Liver (tissue), 9 donors: ENCODE measurements around the gene S100PBP. TPM values are rescaled to one million over a fixed set of nuclear protein-coding genes. Genes with fewer than 3 reads are reported as not detected.

Experiments used
- DNase-seq: peaks from one replicate; pipeline ENCODE4 v3.0.0-alpha.2; 2017; ENCODE audit warnings: low spot score
- H3K27ac ChIP-seq, 2 donors: one replicate each; pipeline ENCODE4 v1.7.0; 2013; ENCODE audit warnings: inconsistent platforms in 2 of 2, low read length in 2 of 2, control low read depth in 1 of 2, low read depth in 1 of 2, mild to moderate bottlenecking in 1 of 2
- H3K27me3 ChIP-seq, 4 donors: one replicate each; pipeline versions ENCODE4 v1.6.1 to v1.7.0; 2013; ENCODE audit warnings: low read length in 3 of 4, inconsistent platforms in 1 of 4, mild to moderate bottlenecking in 1 of 4, moderate library complexity in 1 of 4; ENCODE audit not compliant: control insufficient read depth in 4 of 4, insufficient read depth in 4 of 4
- H3K36me3 ChIP-seq, 4 donors: one replicate each; pipeline versions ENCODE4 v1.6.1 to v1.7.0; 2013; ENCODE audit warnings: low read length in 3 of 4, mild to moderate bottlenecking in 3 of 4, low read depth in 1 of 4, moderate library complexity in 1 of 4; ENCODE audit not compliant: control insufficient read depth in 4 of 4, insufficient read depth in 3 of 4
- H3K4me1 ChIP-seq, 4 donors: one replicate each; pipeline versions ENCODE4 v1.6.1 to v1.7.0; 2013; ENCODE audit warnings: low read length in 3 of 4, mild to moderate bottlenecking in 3 of 4, moderate library complexity in 1 of 4; ENCODE audit not compliant: control insufficient read depth in 4 of 4, insufficient read depth in 4 of 4
- H3K4me3 ChIP-seq, 3 donors: one replicate each; pipeline versions ENCODE4 v1.6.1 to v1.7.0; 2013; ENCODE audit warnings: low read length in 3 of 3, control low read depth in 1 of 3, low read depth in 1 of 3, mild to moderate bottlenecking in 1 of 3
- H3K9ac ChIP-seq, 2 donors: one replicate each; pipeline ENCODE4 v1.7.0; 2013; ENCODE audit warnings: low read length in 2 of 2, mild to moderate bottlenecking in 2 of 2, moderate library complexity in 2 of 2, control low read depth in 1 of 2, low read depth in 1 of 2
- H3K9me3 ChIP-seq, 4 donors: one replicate each; pipeline versions ENCODE4 v1.6.1 to v1.7.0; 2013; ENCODE audit warnings: low read length in 3 of 4; ENCODE audit not compliant: control insufficient read depth in 4 of 4
- ATF3 ChIP-seq: IDR thresholded peaks from 2 replicates; pipeline ENCODE4 v1.6.1; 2016; ENCODE audit warnings: antibody characterized with exemption
- CTCF ChIP-seq: fragments of 150-350 bp; IDR thresholded peaks from 2 replicates; pipeline ENCODE4 v1.5.1; 2017; ENCODE audit warnings: improper control_type of control experiment, low read depth, low read length; ENCODE audit not compliant: missing input control
- EGR1 ChIP-seq, 2 donors: IDR thresholded peaks; 2 replicates each; pipeline ENCODE4 v1.6.1; 2016 to 2018; ENCODE audit warnings: antibody characterized with exemption in 2 of 2, low read depth in 2 of 2
- FOXA1 ChIP-seq: IDR thresholded peaks from 2 replicates; pipeline ENCODE4 v1.6.1; 2016; ENCODE audit warnings: antibody characterized with exemption
- FOXA2 ChIP-seq: IDR thresholded peaks from 2 replicates; pipeline ENCODE4 v1.6.1; 2016; ENCODE audit warnings: antibody characterized with exemption
- GABPA ChIP-seq, 2 donors: IDR thresholded peaks in 1 of 2; conservative IDR thresholded peaks in 1 of 2; 2 replicates each; pipeline ENCODE4 v1.6.1; 2016; ENCODE audit warnings: antibody characterized with exemption in 2 of 2, mild to moderate bottlenecking in 1 of 2, moderate library complexity in 1 of 2
- HNF4A ChIP-seq, 2 donors: conservative IDR thresholded peaks; 2 replicates each; pipeline ENCODE4 v1.6.1; 2016; ENCODE audit warnings: antibody characterized with exemption in 2 of 2, mild to moderate bottlenecking in 2 of 2
- HNF4G ChIP-seq: IDR thresholded peaks from 2 replicates; pipeline ENCODE4 v1.6.1; 2016; ENCODE audit warnings: antibody characterized with exemption
- JUND ChIP-seq, 2 donors: IDR thresholded peaks; 2 replicates each; pipeline ENCODE4 v1.6.1; 2016; ENCODE audit warnings: antibody characterized with exemption in 2 of 2
- MAX ChIP-seq: IDR thresholded peaks from 2 replicates; pipeline ENCODE4 v1.6.1; 2016; ENCODE audit warnings: antibody characterized with exemption
- NR2F2 ChIP-seq: IDR thresholded peaks from 2 replicates; pipeline ENCODE4 v1.6.1; 2016; ENCODE audit warnings: antibody characterized with exemption
- RAD21 ChIP-seq, 2 donors: IDR thresholded peaks; 2 replicates each; pipeline ENCODE4 v1.6.1; 2016; ENCODE audit warnings: antibody characterized with exemption in 2 of 2, mild to moderate bottlenecking in 2 of 2
- REST ChIP-seq: IDR thresholded peaks from 2 replicates; pipeline ENCODE4 v1.6.1; 2016; ENCODE audit warnings: antibody characterized with exemption, mild to moderate bottlenecking
- RXRA ChIP-seq, 2 donors: IDR thresholded peaks; 2 replicates each; pipeline ENCODE4 v1.6.1; 2017 to 2018; ENCODE audit warnings: antibody characterized with exemption in 2 of 2, mild to moderate bottlenecking in 1 of 2
- SP1 ChIP-seq: IDR thresholded peaks from 2 replicates; pipeline ENCODE4 v1.6.1; 2018; ENCODE audit warnings: antibody characterized with exemption, mild to moderate bottlenecking
- TAF1 ChIP-seq: conservative IDR thresholded peaks from 2 replicates; pipeline ENCODE4 v1.6.1; 2016; ENCODE audit warnings: antibody characterized with exemption, mild to moderate bottlenecking
- YY1 ChIP-seq: IDR thresholded peaks from 2 replicates; pipeline ENCODE4 v1.6.1; 2016; ENCODE audit warnings: antibody characterized with exemption, mild to moderate bottlenecking
- ZBTB33 ChIP-seq: IDR thresholded peaks from 2 replicates; pipeline ENCODE4 v1.6.1; 2016; ENCODE audit warnings: antibody characterized with exemption
- whole genome bisulfite sequencing: extraction: QIAGEN DNeasy Blood & Tissue Kit; methylation state at CpG from one replicate; pipeline ENCODE4 v1.1.7; 2013; 5-methylcytosine and 5-hydroxymethylcytosine counted together
- polyA plus RNA-seq, 2 donors: library from polyadenylated mRNA; stranded (reverse) in 1 of 2; unstranded in 1 of 2; fragments of 200-250 nt in 1 of 2; fragments of >200 nt in 1 of 2; fragmentation: Nextera tagmentation in 1 of 2; extraction: Ambion mirVana in 1 of 2; gene quantifications; one replicate each; pipeline versions ENCODE4 v1.2.1 to v1.2.3, GENCODE V29; 2013 to 2015
- total RNA-seq, 2 donors: library from RNA; depleted of rRNA; stranded (reverse); fragments of >200 nt; gene quantifications; one replicate each; pipeline ENCODE4 v1.2.3, GENCODE V29; 2014
- donor health status: healthy.
- donor health status: healthy.
- donor health status: healthy.
- donor health status: healthy.
- donor health status: healthy.

Gene S100PBP
- total and polyA plus RNA-seq, 4 donors: 1.9 to 24.8 (median 11.1) TPM

GRCh38 chr1:32811917-32812316 lies 5.5 kb upstream of the S100PBP start:
- no peaks in the 10 kb centered on the region for H3K9me3 ChIP-seq
- WGBS: 84% methylated on average over 3 of the region's 3 CpGs
- H3K9ac ChIP-seq: no peak overlapping the region
- H3K4me3 ChIP-seq: no peak overlapping the region
- TF ChIP-seq ZBTB33 (no peak), RAD21 (IDR thresholded peaks at IDR 0.05) (no peak), NR2F2 (no peak), FOXA2 (no peak)
- H3K36me3 ChIP-seq: peaks cover 6 to 29% (median 20%) of the 10 kb centered on the region in 4 donors
- H3K27me3 ChIP-seq: no peaks in the 10 kb centered on the region
- no peak overlapping the region for H3K27ac ChIP-seq
- H3K4me1 ChIP-seq: peaks cover 0 to 18% (median 9%) of the 10 kb centered on the region in 4 donors
- no peak for DNase-seq

GRCh38 chr1:32813941-32814739 lies 3.3 kb upstream of the S100PBP start:
- H3K4me1 ChIP-seq: peaks cover 0 to 28% (median 17%) of the 10 kb centered on the region in 4 donors
- peak overlapping the region in 1 of 2 donors; percentile 13 for H3K27ac ChIP-seq
- peaks cover 2 to 17% (median 15%) of the 10 kb centered on the region in 4 donors for H3K36me3 ChIP-seq

More at GRCh38 chr1:32813941-32814739, 3.3 kb upstream of the S100PBP start:
- TF ChIP-seq YY1 (no peak), SP1 (peak; percentile 18), ZBTB33 (no peak), TAF1 (no peak), JUND (IDR thresholded peaks at IDR 0.05) (peak; percentile 92), EGR1 (IDR thresholded peaks at IDR 0.05; ENCODE audit: low read depth in 2 of 2) (no peak), FOXA1 (no peak), HNF4G (no peak), REST (no peak), FOXA2 (no peak), RXRA (IDR thresholded peaks at IDR 0.05) (peak in 1 of 2 donors; percentile 29), ATF3 (peak; percentile 93), GABPA (IDR thresholded peaks at IDR 0.05 in 1 of 2, conservative IDR thresholded peaks at IDR 0.05 in 1 of 2) (no peak), MAX (no peak), HNF4A (conservative IDR thresholded peaks at IDR 0.05) (peak; percentile 88 to 92), RAD21 (IDR thresholded peaks at IDR 0.05) (no peak), CTCF (peak; percentile 9), NR2F2 (no peak)
- DNase-seq: no peak
- 74% methylated on average over 11 of the region's 11 CpGs for WGBS
- no peak overlapping the region for H3K4me3 ChIP-seq
- H3K27me3 ChIP-seq: no peaks in the 10 kb centered on the region
- H3K9me3 ChIP-seq: no peaks in the 10 kb centered on the region
- H3K9ac ChIP-seq: no peak overlapping the region
